Gastroesophageal sphincter (tissue), 4 donors: Measurements from ENCODE around the gene UPK1B. TPM values are rescaled to one million over a fixed set of nuclear protein-coding genes. Genes with fewer than 3 reads are reported as not detected.

Source experiments
- ATAC-seq: fragments of 150-250 bp; one replicate; pipeline ENCODE4 v1.9.1; 2016; ENCODE audit warnings: mild to moderate bottlenecking, moderate library complexity
- H3K27ac ChIP-seq, 4 donors: fragments of 200-600 bp; sonication (generic) in 3 of 4; 1 replicate in 3 of 4; 2 replicates in 1 of 4; pipeline ENCODE4 v1.5.1; 2016 to 2019
- H3K27me3 ChIP-seq: fragments of 200-600 bp; sonication (generic); one replicate; pipeline ENCODE4 v1.5.1; 2019
- H3K36me3 ChIP-seq, 2 donors: fragments of 200-600 bp; sonication (generic); one replicate each; pipeline ENCODE4 v1.5.1; 2019; ENCODE audit warnings: control low read depth in 1 of 2
- H3K4me1 ChIP-seq, 3 donors: fragments of 200-600 bp; sonication (generic); 1 replicate in 2 of 3; 2 replicates in 1 of 3; pipeline ENCODE4 v1.5.1; 2016 to 2019; ENCODE audit warnings: control low read depth in 2 of 3
- H3K4me3 ChIP-seq, 2 donors: fragments of 200-600 bp; sonication (generic); one replicate each; pipeline ENCODE4 v1.5.1; 2019; ENCODE audit warnings: mild to moderate bottlenecking in 1 of 2, moderate library complexity in 1 of 2
- H3K9me3 ChIP-seq, 3 donors: fragments of 200-600 bp; sonication (generic); one replicate each; pipeline ENCODE4 v1.5.1; 2017 to 2019; ENCODE audit warnings: control low read depth in 2 of 3
- CTCF ChIP-seq, 4 experiments: fragments of 200-600 bp in 2 of 4; fragments of 450-650 bp in 2 of 4; sonication (generic) in 1 of 4; IDR thresholded peaks; one replicate each; pipeline ENCODE4 v1.5.1; 2017 to 2019; ENCODE audit warnings: antibody characterized with exemption in 4 of 4, mild to moderate bottlenecking in 2 of 4, moderate library complexity in 2 of 4
- EP300 ChIP-seq: sonication (generic); formaldehyde crosslinking; IDR thresholded peaks from one replicate; pipeline ENCODE4 v1.6.1; 2017; ENCODE audit warnings: antibody characterized with exemption, mild to moderate bottlenecking
- POLR2A ChIP-seq, 2 donors: fragments of 450-650 bp; IDR thresholded peaks; one replicate each; pipeline ENCODE4 v1.6.1; 2017; ENCODE audit warnings: antibody characterized with exemption in 2 of 2, mild to moderate bottlenecking in 2 of 2, moderate library complexity in 1 of 2
- POLR2AphosphoS5 ChIP-seq: sonication (generic); formaldehyde crosslinking; IDR thresholded peaks from one replicate; pipeline ENCODE4 v1.6.1; 2017; ENCODE audit warnings: antibody characterized with exemption
- whole genome bisulfite sequencing, 2 donors: methylation state at CpG; one replicate each; pipeline ENCODE4 v1.1.5; 2018; ENCODE audit warnings: low coverage in 1 of 2; 5-methylcytosine and 5-hydroxymethylcytosine counted together
- total RNA-seq, 4 donors: library from RNA; depleted of rRNA; stranded (reverse); fragments of >200 nt; gene quantifications; one replicate each; pipeline ENCODE4 v1.1.0, GENCODE V29; 2016

Gene UPK1B
- total RNA-seq, 4 donors from 2014 or later, result 0.15 TPM; not detected in 3

DNA sequence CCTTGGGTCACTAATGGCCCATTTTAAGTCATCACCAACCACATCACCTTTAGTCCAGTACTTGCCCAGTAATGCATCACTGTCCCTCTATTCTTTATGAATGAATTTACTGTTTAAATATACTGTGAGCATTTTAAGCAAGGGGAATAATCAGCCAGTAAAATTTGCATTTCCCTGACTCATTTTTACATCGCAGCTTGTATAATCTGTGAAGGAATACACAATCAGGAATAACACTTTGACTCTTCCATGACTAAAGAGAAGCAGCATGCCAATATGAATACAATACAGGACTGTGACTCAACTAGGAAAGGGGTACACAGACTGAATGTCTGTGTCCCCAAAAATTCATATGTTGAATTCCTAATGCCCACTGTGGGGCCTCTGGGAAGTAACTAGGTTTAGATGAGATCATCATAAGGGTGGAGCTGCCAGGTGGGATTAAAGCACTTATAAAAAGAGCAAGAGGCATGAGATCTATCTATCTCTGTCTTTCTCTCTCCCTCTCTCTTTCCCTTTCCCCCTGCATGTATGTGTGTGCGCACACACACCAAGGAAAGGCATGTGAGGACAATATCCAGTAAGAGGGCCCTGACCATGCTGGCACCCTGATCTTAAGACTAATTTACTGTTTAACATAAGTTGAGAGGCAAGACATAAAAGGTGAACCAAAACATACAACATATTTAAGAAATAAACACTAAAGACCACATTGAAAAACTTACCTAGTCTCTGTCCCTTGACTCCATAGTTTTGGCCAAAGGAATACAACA lies 55.2 kb downstream of the UPK1B start:
- H3K27ac ChIP-seq, result no peak overlapping the region
- H3K9me3 ChIP-seq, result no peaks in the 10 kb centered on the region
- WGBS, 2 donors, result 80 to 82% methylated on average over 1 to 2 of the region's 2 CpGs
- no peaks in the 10 kb centered on the region for H3K27me3 ChIP-seq
- no peak overlapping the region for H3K4me3 ChIP-seq
- no peak for ATAC-seq
- TF ChIP-seq EP300 (no peak), POLR2AphosphoS5 (no peak), CTCF (IDR thresholded peaks at IDR 0.05) (no peak), POLR2A (IDR thresholded peaks at IDR 0.05) (no peak)
- H3K4me1 ChIP-seq, result no peaks in the 10 kb centered on the region
- peaks cover 0 to 88% of the 10 kb centered on the region in 2 donors for H3K36me3 ChIP-seq

DNA sequence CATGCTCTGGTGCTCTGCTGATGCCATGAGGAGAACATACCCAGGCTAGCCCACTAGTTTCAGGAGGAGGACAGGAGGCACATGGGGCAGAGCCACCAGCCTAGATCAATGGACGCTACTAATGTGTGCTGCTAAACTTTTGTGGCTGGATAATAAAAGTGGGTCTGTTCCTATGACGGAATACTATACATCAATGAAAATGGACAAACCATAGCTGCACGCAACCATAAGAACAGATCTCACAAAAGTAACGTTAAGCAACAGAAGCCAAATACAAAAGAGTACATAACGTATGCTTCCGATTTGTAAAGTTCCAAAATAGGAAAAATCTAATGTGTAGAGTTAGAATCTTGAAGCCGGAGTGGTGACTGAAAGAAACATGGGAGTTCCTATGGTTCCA lies 55.8 kb downstream of the UPK1B start:
- TF ChIP-seq EP300, result no peak
- no peak for TF ChIP-seq POLR2A (IDR thresholded peaks at IDR 0.05)
- TF ChIP-seq POLR2AphosphoS5, result no peak
- no peak for TF ChIP-seq CTCF (IDR thresholded peaks at IDR 0.05)
- Histone ChIP-seq H3K4me1 (no peaks in the 10 kb centered on the region), H3K36me3 (peaks cover 0 to 87% of the 10 kb centered on the region in 2 donors), H3K27ac (no peak overlapping the region), H3K4me3 (no peak overlapping the region), H3K9me3 (no peaks in the 10 kb centered on the region), H3K27me3 (no peaks in the 10 kb centered on the region)
- no peak for ATAC-seq
- 85% methylated on average over 6 to 7 of the region's 7 CpGs for WGBS, 2 donors

GRCh38 chr3:119230071-119230470 lies 56.7 kb downstream of the UPK1B start:
- TF ChIP-seq POLR2AphosphoS5, result no peak
- no peak for TF ChIP-seq CTCF (IDR thresholded peaks at IDR 0.05)
- TF ChIP-seq EP300, result no peak
- TF ChIP-seq POLR2A (IDR thresholded peaks at IDR 0.05), result no peak
- Histone ChIP-seq H3K27ac (no peak overlapping the region), H3K27me3 (no peaks in the 10 kb centered on the region), H3K36me3 (peaks cover 0 to 88% of the 10 kb centered on the region in 2 donors), H3K4me3 (no peak overlapping the region), H3K9me3 (no peaks in the 10 kb centered on the region), H3K4me1 (peaks cover 0 to 3% (median 0%) of the 10 kb centered on the region in 3 donors)
- ATAC-seq, result no peak
- WGBS, 2 donors, result 80 to 93% methylated on average over 7 of the region's 7 CpGs

GRCh38 chr3:119230745-119231144 lies 57.3 kb downstream of the UPK1B start:
- H3K27ac ChIP-seq, result no peak overlapping the region
- TF ChIP-seq EP300, result no peak
- no peak for TF ChIP-seq POLR2AphosphoS5
- no peak for TF ChIP-seq POLR2A (IDR thresholded peaks at IDR 0.05)
- TF ChIP-seq CTCF (IDR thresholded peaks at IDR 0.05), result no peak
- ATAC-seq, result no peak
- H3K4me1 ChIP-seq, result peaks cover 0 to 6% (median 0%) of the 10 kb centered on the region in 3 donors
- no peaks in the 10 kb centered on the region for H3K27me3 ChIP-seq
- H3K36me3 ChIP-seq, result peaks cover 0 to 88% of the 10 kb centered on the region in 2 donors
- H3K4me3 ChIP-seq, result no peak overlapping the region
- H3K9me3 ChIP-seq, result no peaks in the 10 kb centered on the region

DNA sequence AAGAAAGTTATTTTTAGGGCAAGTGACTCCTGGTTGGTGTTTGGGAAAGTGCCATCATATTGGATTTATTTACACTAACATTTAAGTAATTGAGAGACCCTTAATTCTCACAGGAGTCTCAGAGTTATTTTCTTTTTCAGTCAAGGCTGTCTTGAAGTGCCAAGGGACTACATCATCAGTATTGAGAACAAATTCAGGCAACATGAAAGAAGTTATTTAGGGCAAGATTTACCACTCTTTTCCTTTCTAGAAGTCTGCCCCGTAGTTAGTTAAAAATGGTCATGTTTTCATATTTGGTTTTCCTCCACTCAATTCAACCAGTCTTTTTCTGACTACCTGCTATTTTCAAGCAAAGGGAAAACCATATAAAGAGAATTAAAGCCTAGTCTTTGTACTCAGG lies 61.2 kb downstream of the UPK1B start:
- no peak for ATAC-seq
- TF ChIP-seq POLR2AphosphoS5 (no peak), POLR2A (IDR thresholded peaks at IDR 0.05) (no peak), EP300 (no peak)
- Histone ChIP-seq H3K27me3 (no peaks in the 10 kb centered on the region), H3K27ac (no peak overlapping the region), H3K9me3 (no peaks in the 10 kb centered on the region), H3K4me3 (no peak overlapping the region), H3K36me3 (peaks cover 0 to 62% of the 10 kb centered on the region in 2 donors), H3K4me1 (peaks cover 0 to 21% (median 3%) of the 10 kb centered on the region in 3 donors)
- 71 to 85% methylated on average over 1 of the region's 1 CpG for WGBS, 2 donors
